GM21619 (cell line): Measurements from ENCODE around the gene GLDN.
A peak's percentile ranks its signal among the peaks of the same experiment; 100 is the strongest.

Experiments
- ATAC-seq: cut with Tn5 transposase; IDR thresholded peaks from one replicate; pipeline ENCODE4 v1.9.1; 2021; ENCODE audit not compliant: unreplicated experiment

The GLDN gene

GRCh38 chr15:51322621-51323296, 18.7 kb upstream of the GLDN start:
- no peak for ATAC-seq

- no peak for ATAC-seq
Measured at GRCh38 chr15:51323749-51324148, 17.7 kb upstream of the GLDN start.

- ATAC-seq = no peak
Measured at GRCh38 chr15:51325167-51325566, 16.3 kb upstream of the GLDN start.

- ATAC-seq = no peak
Measured at GRCh38 chr15:51327081-51327480, 14.4 kb upstream of the GLDN start.

GRCh38 chr15:51328926-51329325, 12.5 kb upstream of the GLDN start:
- ATAC-seq = no peak

- ATAC-seq = no peak
Measured at GRCh38 chr15:51331141-51331540, 10.3 kb upstream of the GLDN start.

GRCh38 chr15:51332206-51333147, 9.0 kb upstream of the GLDN start:
- no peak for ATAC-seq

GRCh38 chr15:51333571-51333970, 7.9 kb upstream of the GLDN start:
- no peak for ATAC-seq

- no peak for ATAC-seq
Measured at GRCh38 chr15:51334011-51334451, 7.4 kb upstream of the GLDN start.

- no peak for ATAC-seq
Measured at GRCh38 chr15:51335087-51335486, 6.4 kb upstream of the GLDN start.

GRCh38 chr15:51335538-51336410, 5.7 kb upstream of the GLDN start:
- ATAC-seq = no peak

GRCh38 chr15:51338496-51338895, 3.0 kb upstream of the GLDN start, which contains the start of gene CYP19A1:
Gene CYP19A1 (minus strand): TSS chr15:51338596. CDS start chr15:51242912, 95,684 bp downstream.
- ATAC-seq = no peak

- no peak for ATAC-seq
Measured at GRCh38 chr15:51342227-51342999, 958 bp downstream of the GLDN start.

- ATAC-seq = no peak
Measured at GRCh38 chr15:51343466-51343865, 2.0 kb downstream of the GLDN start.

GRCh38 chr15:51346136-51346535, 4.7 kb downstream of the GLDN start:
- ATAC-seq = no peak

- ATAC-seq = peak; percentile 96
Measured at GRCh38 chr15:51348688-51349087, 7.2 kb downstream of the GLDN start.

- no peak for ATAC-seq
Measured at GRCh38 chr15:51349156-51349844, 7.8 kb downstream of the GLDN start.

GRCh38 chr15:51350723-51351122, 9.3 kb downstream of the GLDN start:
- no peak for ATAC-seq

GRCh38 chr15:51353976-51354375, 12.5 kb downstream of the GLDN start:
- no peak for ATAC-seq

- ATAC-seq = no peak
Measured at GRCh38 chr15:51355096-51355495, 13.6 kb downstream of the GLDN start.
